HEK293 (cell line): ENCODE results near the gene DHRS7B.

Experiments
- CTCF ChIA-PET: fragments of 350-600 bp; formaldehyde crosslinking; extraction: SDS; loops from one replicate; lab custom pipeline; 2021; ENCODE audit warnings: antibody characterized with exemption; lab: Yijun Ruan, JAX
- POLR2A ChIA-PET: fragments of 300-600 bp; formaldehyde crosslinking; extraction: SDS; loops from one replicate; lab custom pipeline; 2020; ENCODE audit warnings: antibody characterized with exemption, inconsistent platforms; lab: Yijun Ruan, JAX
- H3K27ac ChIP-seq: fragments of 200-500 bp; sonication (Bioruptor generic); 2 replicates; pipeline ENCODE4 v1.5.1; 2014; ENCODE audit warnings: low read depth, low read length, control low read depth, inconsistent platforms; ENCODE audit errors: extremely low read depth
- H3K36me3 ChIP-seq, 2 experiments: fragments of 200-500 bp in 1 of 2; sonication (Bioruptor generic) in 1 of 2; 1 replicate in 1 of 2; 2 replicates in 1 of 2; pipeline ENCODE4 v1.5.1; 2014 to 2017; ENCODE audit warnings: inconsistent platforms in 2 of 2, low read length in 2 of 2; ENCODE audit not compliant: control insufficient read depth in 2 of 2, insufficient read depth in 1 of 2
- H3K4me1 ChIP-seq: fragments of 200-500 bp; sonication (Bioruptor generic); 2 replicates; pipeline ENCODE4 v1.5.1; 2014; ENCODE audit warnings: mild to moderate bottlenecking, low read length, inconsistent platforms; ENCODE audit not compliant: control insufficient read depth, insufficient read depth
- H3K4me3 ChIP-seq: 2 replicates; pipeline ENCODE4 v1.5.1; 2011; ENCODE audit warnings: low read depth, mild to moderate bottlenecking, control low read depth, low read length, moderate library complexity
- H3K9me3 ChIP-seq: fragments of 200-500 bp; sonication (Bioruptor generic); 2 replicates; pipeline ENCODE4 v1.5.1; 2014; ENCODE audit warnings: low read depth, low read length, inconsistent platforms; ENCODE audit not compliant: control insufficient read depth, insufficient read depth
- CTCF ChIP-seq: fragments of 450-650 bp; formaldehyde crosslinking; IDR thresholded peaks from 2 replicates; pipeline ENCODE4 v1.5.1; 2016; ENCODE audit warnings: missing biosample characterization, missing genetic modification characterization
- EGR2 ChIP-seq: fragments of 450-650 bp; formaldehyde crosslinking; IDR thresholded peaks from 2 replicates; pipeline ENCODE4 v1.5.1; 2016; ENCODE audit warnings: low read depth, missing biosample characterization, missing genetic modification characterization
- PRDM10 ChIP-seq: fragments of 450-650 bp; formaldehyde crosslinking; IDR thresholded peaks from 2 replicates; pipeline ENCODE4 v1.5.1; 2016; ENCODE audit warnings: missing biosample characterization, missing genetic modification characterization
- SALL2 ChIP-seq: fragments of 450-650 bp; formaldehyde crosslinking; IDR thresholded peaks from 2 replicates; pipeline ENCODE4 v1.5.0; 2017; ENCODE audit warnings: missing biosample characterization, mild to moderate bottlenecking, missing genetic modification characterization, borderline replicate concordance
- SP3 ChIP-seq: fragments of 450-650 bp; formaldehyde crosslinking; IDR thresholded peaks from 2 replicates; pipeline ENCODE4 v1.5.1; 2016; ENCODE audit warnings: missing biosample characterization, missing genetic modification characterization
- ZEB2 ChIP-seq: fragments of 450-650 bp; formaldehyde crosslinking; IDR thresholded peaks from 2 replicates; pipeline ENCODE4 v1.5.1; 2016; ENCODE audit warnings: missing biosample characterization, missing genetic modification characterization
- ZNF140 ChIP-seq: fragments of 450-650 bp; formaldehyde crosslinking; IDR thresholded peaks from 2 replicates; pipeline ENCODE4 v1.5.1; 2016; ENCODE audit warnings: missing biosample characterization, missing genetic modification characterization
- ZNF157 ChIP-seq: fragments of 450-650 bp; formaldehyde crosslinking; IDR thresholded peaks from 2 replicates; pipeline ENCODE4 v1.5.1; 2016; ENCODE audit warnings: missing biosample characterization, missing genetic modification characterization
- ZNF18 ChIP-seq: fragments of 450-650 bp; formaldehyde crosslinking; IDR thresholded peaks from 2 replicates; pipeline ENCODE4 v1.5.1; 2016; ENCODE audit warnings: missing biosample characterization, missing genetic modification characterization
- ZNF341 ChIP-seq: fragments of 450-650 bp; formaldehyde crosslinking; IDR thresholded peaks from 2 replicates; pipeline ENCODE4; 2016; ENCODE audit warnings: low read depth, missing biosample characterization, missing genetic modification characterization
- ZNF366 ChIP-seq: fragments of 450-650 bp; formaldehyde crosslinking; conservative IDR thresholded peaks from 2 replicates; pipeline ENCODE4 v1.5.1; 2016; ENCODE audit warnings: missing biosample characterization, missing genetic modification characterization
- ZNF449 ChIP-seq: fragments of 450-650 bp; formaldehyde crosslinking; IDR thresholded peaks from 2 replicates; pipeline ENCODE4 v1.5.1; 2017; ENCODE audit warnings: missing biosample characterization, mild to moderate bottlenecking, missing genetic modification characterization, moderate library complexity
- ZNF510 ChIP-seq: fragments of 450-650 bp; formaldehyde crosslinking; IDR thresholded peaks from 2 replicates; pipeline ENCODE4 v1.5.1; 2018; ENCODE audit warnings: mild to moderate bottlenecking, missing genetic modification characterization, missing biosample characterization; ENCODE audit not compliant: insufficient replicate concordance
- ZNF558 ChIP-seq: fragments of 450-650 bp; formaldehyde crosslinking; IDR thresholded peaks from 2 replicates; pipeline ENCODE4 v1.5.1; 2016; ENCODE audit warnings: missing biosample characterization, missing genetic modification characterization
- ZNF571 ChIP-seq: fragments of 450-650 bp; formaldehyde crosslinking; IDR thresholded peaks from 2 replicates; pipeline ENCODE4 v1.5.0; 2017; ENCODE audit warnings: missing biosample characterization, missing genetic modification characterization
- ZNF623 ChIP-seq: fragments of 450-650 bp; formaldehyde crosslinking; IDR thresholded peaks from 2 replicates; pipeline ENCODE4 v1.5.1; 2016; ENCODE audit warnings: missing biosample characterization, missing genetic modification characterization
- ZNF624 ChIP-seq: fragments of 450-650 bp; formaldehyde crosslinking; IDR thresholded peaks from 2 replicates; pipeline ENCODE4 v1.5.1; 2017; ENCODE audit warnings: missing biosample characterization, missing genetic modification characterization
- ZNF639 ChIP-seq: fragments of 450-650 bp; formaldehyde crosslinking; IDR thresholded peaks from 2 replicates; pipeline ENCODE4 v1.5.1; 2016; ENCODE audit warnings: missing biosample characterization, missing genetic modification characterization
- ZSCAN18 ChIP-seq: fragments of 450-650 bp; formaldehyde crosslinking; IDR thresholded peaks from 2 replicates; pipeline ENCODE4 v1.5.1; 2016; ENCODE audit warnings: missing biosample characterization, missing genetic modification characterization

Gene DHRS7B

GRCh38 chr17:21232033-21232749 lies 105.4 kb downstream of the DHRS7B start (continued):
- peak; percentile 75 for TF ChIP-seq ZNF639 (tag by site-specific recombination)
- TF ChIP-seq ZNF624 (tag by site-specific recombination) = no peak
- TF ChIP-seq, all 188 proteins: peak for 16

GRCh38 chr17:21233581-21234347 lies 107.0 kb downstream of the DHRS7B start:
- ChIA-PET POLR2A (interaction anchor here (0.6 kb wide), 1 partner anchor 125 kb away, joined by 8 read pairs; no protein-coding TSS in a partner anchor), CTCF (interaction anchor here (0.6 to 0.7 kb wide), 2 partner anchors 16 to 317 kb away, joined by 3 read pairs; no protein-coding TSS in a partner anchor)
- TF ChIP-seq ZEB2 (tag by site-specific recombination) (no peak), ZNF449 (tag by site-specific recombination) (no peak), ZNF510 (tag by site-specific recombination) (no peak), PRDM10 (tag by site-specific recombination) (0 out of 2 replicates have a peak, but pooled peaks have one; percentile 9)
- Histone ChIP-seq H3K36me3 (no peaks in the 10 kb centered on the region), H3K9me3 (no peaks in the 10 kb centered on the region), H3K4me1 (no peaks in the 10 kb centered on the region), H3K4me3 (no peak overlapping the region), H3K27ac (no peak overlapping the region)

GRCh38 chr17:21235921-21236320 lies 109.2 kb downstream of the DHRS7B start:
- ChIA-PET CTCF (no interaction called here), POLR2A (no interaction called here)
- H3K9me3 ChIP-seq = no peaks in the 10 kb centered on the region
- no peaks in the 10 kb centered on the region for H3K36me3 ChIP-seq
- H3K4me1 ChIP-seq = no peaks in the 10 kb centered on the region; the same call in 1 of the 2 replicates
- H3K27ac ChIP-seq = no peak overlapping the region
- no peak overlapping the region for H3K4me3 ChIP-seq
- TF ChIP-seq ZNF18 (tag by site-specific recombination) (no peak), CTCF (no peak), SALL2 (tag by site-specific recombination) (no peak), EGR2 (tag by site-specific recombination) (peak; percentile 100), ZNF558 (tag by site-specific recombination) (no peak), ZSCAN18 (tag by site-specific recombination) (no peak), ZNF341 (no peak), ZNF140 (tag by site-specific recombination) (no peak), ZNF366 (tag by site-specific recombination) (peak; percentile 92), ZNF157 (peak; percentile 41; the same call in 1 of the 2 replicates), ZNF571 (tag by site-specific recombination) (peak; percentile 61; the same call in 1 of the 2 replicates), SP3 (tag by site-specific recombination) (no peak), ZNF623 (tag by site-specific recombination) (no peak)
